B cell (primary cell): Measurements from ENCODE around the gene ERICH6B. TPM values are rescaled to one million over a fixed set of nuclear protein-coding genes. Genes with fewer than 3 reads are reported as not detected.

Experiments used
- ATAC-seq: fragments of 200-7000 bp; cut with Tn5 transposase; one replicate; pipeline ENCODE4 v1.10.0; 2021; ENCODE audit warnings: low read depth, mild to moderate bottlenecking, moderate number of reproducible peaks, moderate library complexity
- CTCF ChIA-PET: fragments of 350-600 bp; sonication (Branson Sonifier 250); formaldehyde crosslinking; loops from one replicate; lab custom pipeline; 2021; ENCODE audit warnings: antibody characterized with exemption, inconsistent platforms; lab: Charles Lee
- POLR2A ChIA-PET: fragments of 350-600 bp; sonication (Branson Sonifier 250); formaldehyde crosslinking; loops from one replicate; lab custom pipeline; 2021; ENCODE audit warnings: antibody characterized with exemption; lab: Charles Lee
- DNase-seq: peaks from one replicate; pipeline ENCODE4 v3.0.0; 2013
- H2AFZ ChIP-seq: 2 replicates; pipeline ENCODE4 v1.6.1; 2012; ENCODE audit warnings: mild to moderate bottlenecking, low read depth, low read length; ENCODE audit not compliant: insufficient read depth, poor library complexity, severe bottlenecking
- H3K27ac ChIP-seq, 2 donors: 1 replicate in 1 of 2; 2 replicates in 1 of 2; pipeline ENCODE4 v1.5.1; 2012 to 2013; ENCODE audit warnings: low read length in 2 of 2, mild to moderate bottlenecking in 2 of 2, moderate library complexity in 1 of 2
- H3K27me3 ChIP-seq, 4 experiments: fragments of 200-600 bp in 1 of 4; sonication (generic) in 1 of 4; replicated peaks in 1 of 4; 1 replicate in 2 of 4; 2 replicates in 2 of 4; pipeline versions ENCODE4 v1.6.1 to v1.7.0; 2013 to 2016; ENCODE audit warnings: low read length in 3 of 4, mild to moderate bottlenecking in 2 of 4, mixed read lengths in 1 of 4, moderate library complexity in 1 of 4; ENCODE audit not compliant: insufficient read depth in 4 of 4, control insufficient read depth in 3 of 4; ENCODE audit errors: control extremely low read depth in 1 of 4
- H3K36me3 ChIP-seq, 2 experiments: replicated peaks in 1 of 2; 1 replicate in 1 of 2; 2 replicates in 1 of 2; pipeline versions ENCODE4 v1.6.1 to v1.7.1; 2013; ENCODE audit warnings: low read length in 1 of 2; ENCODE audit not compliant: insufficient read depth in 2 of 2, control insufficient read depth in 1 of 2; ENCODE audit errors: control extremely low read depth in 1 of 2, extremely low read depth in 1 of 2
- H3K4me1 ChIP-seq, 2 donors: fragments of 200-600 bp in 1 of 2; sonication (generic) in 1 of 2; 1 replicate in 1 of 2; 2 replicates in 1 of 2; pipeline versions ENCODE4 v1.5.1 to v1.6.1; 2013 to 2017; ENCODE audit warnings: low read length in 2 of 2; ENCODE audit not compliant: control insufficient read depth in 2 of 2, insufficient read depth in 2 of 2
- H3K4me2 ChIP-seq: replicated peaks from 2 replicates; pipeline ENCODE3; 2012; ENCODE audit warnings: mild to moderate bottlenecking, low read depth, low read length; ENCODE audit not compliant: poor library complexity, severe bottlenecking
- H3K4me3 ChIP-seq, 5 experiments: fragments of 200-600 bp in 1 of 5; sonication (generic) in 1 of 5; 1 replicate in 3 of 5; 2 replicates in 2 of 5; pipeline versions ENCODE4 v1.5.1 to v1.7.0; 2011 to 2016; ENCODE audit warnings: low read length in 4 of 5, mild to moderate bottlenecking in 4 of 5, low read depth in 2 of 5, control low read depth in 1 of 5, moderate library complexity in 1 of 5; ENCODE audit not compliant: insufficient read depth in 1 of 5; ENCODE audit errors: control extremely low read depth in 1 of 5, extremely low read depth in 1 of 5
- H3K79me2 ChIP-seq: fragments of 200-600 bp; sonication (generic); one replicate; pipeline ENCODE4 v1.6.0; 2016; ENCODE audit warnings: low read length; ENCODE audit not compliant: control insufficient read depth, insufficient read depth
- H3K9ac ChIP-seq: fragments of 200-600 bp; sonication (generic); 2 replicates; pipeline ENCODE4 v1.6.1; 2017; ENCODE audit warnings: mild to moderate bottlenecking, low read length, moderate library complexity
- H3K9me3 ChIP-seq, 3 donors: one replicate each; pipeline versions ENCODE4 v1.6.1 to v1.7.1; 2013; ENCODE audit warnings: low read length in 2 of 3; ENCODE audit not compliant: control insufficient read depth in 2 of 3, insufficient read depth in 1 of 3; ENCODE audit errors: control extremely low read depth in 1 of 3
- H4K20me1 ChIP-seq: 2 replicates; pipeline ENCODE4 v1.6.0; 2012; ENCODE audit warnings: mild to moderate bottlenecking, low read length; ENCODE audit not compliant: insufficient read depth, control insufficient read depth, poor library complexity, severe bottlenecking
- H3K27ac Mint-ChIP-seq: one replicate; pipeline ENCODE4 v1.8.0; 2021; ENCODE audit warnings: mixed read lengths
- H3K27me3 Mint-ChIP-seq: one replicate; pipeline ENCODE4 v1.8.0; 2021; ENCODE audit warnings: mixed read lengths
- H3K4me1 Mint-ChIP-seq: one replicate; pipeline ENCODE4 v1.8.0; 2021; ENCODE audit warnings: mixed read lengths
- H3K4me3 Mint-ChIP-seq: one replicate; pipeline ENCODE4 v1.8.0; 2021; ENCODE audit warnings: mixed read lengths
- H3K9me3 Mint-ChIP-seq: one replicate; pipeline ENCODE4 v1.8.0; 2022; ENCODE audit warnings: mixed read lengths; ENCODE audit not compliant: insufficient read depth
- EZH2 ChIP-seq: IDR thresholded peaks from 2 replicates; pipeline ENCODE4 v1.6.1; 2012; ENCODE audit warnings: borderline replicate concordance, low read depth, mild to moderate bottlenecking, moderate library complexity, low read length; ENCODE audit not compliant: insufficient read depth, poor library complexity, severe bottlenecking
- WGBS: methylation state at CpG from one replicate; pipeline ENCODE4 v1.1.5; 2013; ENCODE audit warnings: missing lambda C conversion rate; ENCODE audit not compliant: insufficient coverage; 5-methylcytosine and 5-hydroxymethylcytosine counted together
- intact Hi-C: fragments of 100-400 bp; cut with micrococcal nuclease; formaldehyde crosslinking; loops from one replicate; pipeline ENCODE4 v1.10.0; 2022
- polyA plus RNA-seq: library from polyadenylated mRNA; depleted of rRNA; stranded (reverse); fragments of >200 nt; gene quantifications from 2 replicates; pipeline ENCODE4 v1.2.3, GENCODE V29; 2012
- total RNA-seq, 2 donors: library from RNA; stranded (reverse); fragments of 120-200 nt in 1 of 2; gene quantifications; 1 replicate in 1 of 2; 2 replicates in 1 of 2; pipeline versions ENCODE4 v1.2.3 to v1.2.4, GENCODE V29; 2013 to 2022
- TF ChIP-seq, protein P1 (sequence below): fragments of 200-600 bp; IDR thresholded peaks from one replicate; pipeline ENCODE4 v1.8.0; 2022; ENCODE audit warnings: antibody characterized with exemption, mild to moderate bottlenecking

Gene ERICH6B
- total and polyA plus RNA-seq, 2 donors (not counting 1 experiment from before 2014, with no cell fraction given) = not detected

DNA sequence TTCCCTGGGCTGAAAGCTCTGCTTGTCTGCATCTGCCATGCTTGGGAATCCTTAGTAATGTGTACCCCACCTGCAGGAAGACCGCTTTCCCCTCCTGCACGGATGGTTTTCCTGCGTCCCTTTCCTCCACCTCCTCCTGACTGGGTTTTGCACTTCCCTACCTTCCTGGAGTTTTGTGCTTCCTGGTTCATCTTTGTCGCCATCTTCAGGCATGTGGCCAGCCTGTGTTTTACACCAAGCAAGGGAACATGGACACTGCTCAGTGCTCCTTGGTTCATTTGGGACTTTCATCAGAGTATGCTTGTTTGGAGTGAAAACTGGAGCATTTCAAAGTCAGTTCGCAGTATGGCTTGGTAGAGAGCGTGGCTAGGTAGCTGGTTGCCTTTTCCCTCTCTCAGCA lies 30.7 kb downstream of the ERICH6B start:
- Histone ChIP-seq H3K27ac (no peak overlapping the region), H3K9me3 (no peaks in the 10 kb centered on the region), H3K79me2 (no peaks in the 10 kb centered on the region), H3K4me3 (no peak overlapping the region), H3K4me2 (no peak overlapping the region), H2AFZ (no peak overlapping the region), H3K27me3 (peaks cover 0 to 4% (median 0%) of the 10 kb centered on the region in 4 experiments), H3K36me3 (no peaks in the 10 kb centered on the region), H3K4me1 (no peaks in the 10 kb centered on the region), H4K20me1 (no peaks in the 10 kb centered on the region), H3K9ac (no peak overlapping the region)
- TF ChIP-seq, protein P1, sequence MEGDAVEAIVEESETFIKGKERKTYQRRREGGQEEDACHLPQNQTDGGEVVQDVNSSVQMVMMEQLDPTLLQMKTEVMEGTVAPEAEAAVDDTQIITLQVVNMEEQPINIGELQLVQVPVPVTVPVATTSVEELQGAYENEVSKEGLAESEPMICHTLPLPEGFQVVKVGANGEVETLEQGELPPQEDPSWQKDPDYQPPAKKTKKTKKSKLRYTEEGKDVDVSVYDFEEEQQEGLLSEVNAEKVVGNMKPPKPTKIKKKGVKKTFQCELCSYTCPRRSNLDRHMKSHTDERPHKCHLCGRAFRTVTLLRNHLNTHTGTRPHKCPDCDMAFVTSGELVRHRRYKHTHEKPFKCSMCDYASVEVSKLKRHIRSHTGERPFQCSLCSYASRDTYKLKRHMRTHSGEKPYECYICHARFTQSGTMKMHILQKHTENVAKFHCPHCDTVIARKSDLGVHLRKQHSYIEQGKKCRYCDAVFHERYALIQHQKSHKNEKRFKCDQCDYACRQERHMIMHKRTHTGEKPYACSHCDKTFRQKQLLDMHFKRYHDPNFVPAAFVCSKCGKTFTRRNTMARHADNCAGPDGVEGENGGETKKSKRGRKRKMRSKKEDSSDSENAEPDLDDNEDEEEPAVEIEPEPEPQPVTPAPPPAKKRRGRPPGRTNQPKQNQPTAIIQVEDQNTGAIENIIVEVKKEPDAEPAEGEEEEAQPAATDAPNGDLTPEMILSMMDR = no peak
- no peak for TF ChIP-seq EZH2
- POLR2A ChIA-PET = no interaction called here
- ATAC-seq (no peak), DNase-seq (no peak)
- H3K4me3 Mint-ChIP-seq = no peak overlapping the region
- H3K9me3 Mint-ChIP-seq = peaks cover 2% of the 10 kb centered on the region
- intact Hi-C loops = no loop called here
- 89% methylated on average over 6 of the region's 6 CpGs for WGBS
- H3K27me3 Mint-ChIP-seq = peaks cover 15% of the 10 kb centered on the region
- no peak overlapping the region for H3K27ac Mint-ChIP-seq
- no peaks in the 10 kb centered on the region for H3K4me1 Mint-ChIP-seq
- CTCF ChIA-PET = no interaction called here

GRCh38 chr13:45582408-45583076 lies 33.0 kb downstream of the ERICH6B start:
- WGBS = no CpG with 5 or more reads among the region's 3 CpGs

More at GRCh38 chr13:45582408-45583076, 33.0 kb downstream of the ERICH6B start:
- ChIA-PET POLR2A (no interaction called here), CTCF (no interaction called here)
- no peak overlapping the region for H3K9ac ChIP-seq
- no peak overlapping the region for H2AFZ ChIP-seq
- Mint-ChIP-seq H3K4me3 (no peak overlapping the region), H3K9me3 (peaks cover 2% of the 10 kb centered on the region), H3K4me1 (no peaks in the 10 kb centered on the region), H3K27me3 (peaks cover 20% of the 10 kb centered on the region), H3K27ac (no peak overlapping the region)
- intact Hi-C loops = no loop called here
- H3K79me2 ChIP-seq = no peaks in the 10 kb centered on the region
- H3K27ac ChIP-seq = no peak overlapping the region
- DNase-seq = no peak
- H4K20me1 ChIP-seq = no peaks in the 10 kb centered on the region
- H3K27me3 ChIP-seq = peaks cover 0 to 4% (median 0%) of the 10 kb centered on the region in 4 experiments
- H3K36me3 ChIP-seq = no peaks in the 10 kb centered on the region
- H3K9me3 ChIP-seq = no peaks in the 10 kb centered on the region
- H3K4me3 ChIP-seq = no peak overlapping the region
- H3K4me2 ChIP-seq = no peak overlapping the region
- H3K4me1 ChIP-seq = no peaks in the 10 kb centered on the region
- no peak for TF ChIP-seq EZH2
- TF ChIP-seq, protein P1 = no peak
- no peak for ATAC-seq
